Calu3 (cell line): ENCODE data around the gene TNFRSF21. TPM values are rescaled to one million over a fixed set of nuclear protein-coding genes. Genes with fewer than 3 reads are reported as not detected.

ENCODE experiments used
- BruUV-seq: library from RNA; stranded (reverse); fragments of 400-500 nt; replicated peaks from 2 replicates; lab custom pipeline; 2021; lab: Mats Ljungman, UMichigan
- CTCF ChIA-PET: fragments of 300-600 bp; sonication (Branson Sonifier 250); formaldehyde crosslinking; loops from one replicate; lab custom pipeline; 2022; ENCODE audit warnings: antibody characterized with exemption; lab: Charles Lee
- DNase-seq: peaks from one replicate; pipeline ENCODE4 v3.0.0; 2022
- H3K27ac Mint-ChIP-seq: one replicate; pipeline ENCODE4 v1.8.0; 2022; ENCODE audit warnings: mixed read lengths; ENCODE audit not compliant: unreplicated experiment
- H3K27me3 Mint-ChIP-seq: one replicate; pipeline ENCODE4 v1.8.0; 2022; ENCODE audit warnings: mixed read lengths; ENCODE audit not compliant: unreplicated experiment
- H3K36me3 Mint-ChIP-seq: one replicate; pipeline ENCODE4 v1.8.0; 2022; ENCODE audit warnings: mild to moderate bottlenecking, moderate library complexity, mixed read lengths; ENCODE audit not compliant: insufficient read depth, unreplicated experiment
- H3K4me1 Mint-ChIP-seq: one replicate; pipeline ENCODE4 v1.8.0; 2022; ENCODE audit warnings: mild to moderate bottlenecking, low read depth, mixed read lengths; ENCODE audit not compliant: unreplicated experiment
- H3K4me3 Mint-ChIP-seq: one replicate; pipeline ENCODE4 v1.8.0; 2022; ENCODE audit warnings: mild to moderate bottlenecking, low read depth, moderate library complexity, mixed read lengths; ENCODE audit not compliant: unreplicated experiment
- H3K9me3 Mint-ChIP-seq: one replicate; pipeline ENCODE4 v1.8.0; 2022; ENCODE audit warnings: low read depth, mixed read lengths; ENCODE audit not compliant: unreplicated experiment
- intact Hi-C: fragments of 100-400 bp; cut with micrococcal nuclease; formaldehyde crosslinking; loops from one replicate; pipeline ENCODE4 v1.10.0; 2022; ENCODE audit not compliant: unreplicated experiment
- total RNA-seq: library from RNA; stranded (reverse); gene quantifications from 2 replicates; pipeline ENCODE4 v1.2.3, GENCODE V29; 2022
- TF ChIP-seq, protein P1 (sequence below): fragments of 200-600 bp; IDR thresholded peaks from one replicate; pipeline ENCODE4 v1.8.0; 2022; ENCODE audit warnings: antibody characterized with exemption; ENCODE audit not compliant: unreplicated experiment

Gene TNFRSF21
- total RNA-seq, 1 experiment from 2014 or later = 255 TPM

DNA sequence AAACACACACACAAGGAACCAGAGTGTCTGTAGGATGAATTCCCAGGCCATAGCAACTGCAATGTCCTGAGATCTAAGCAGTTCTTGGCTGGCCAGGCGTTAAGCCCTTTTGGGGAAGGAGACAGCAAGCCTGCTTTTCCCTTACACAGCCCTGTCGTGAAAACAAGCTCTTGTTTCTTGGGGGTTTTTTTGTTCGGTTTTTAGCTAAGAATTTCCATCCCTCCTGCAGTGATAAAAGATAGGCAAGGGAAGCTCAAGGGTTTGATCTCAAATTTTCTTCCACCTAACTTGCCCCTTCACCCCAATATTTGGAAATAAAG lies 1.5 kb downstream of the TNFRSF21 start:
- peak overlapping the region; percentile 96 for H3K27ac Mint-ChIP-seq
- CTCF ChIA-PET = interaction anchor here (1.3 to 1.7 kb wide), 2 partner anchors 99 to 107 kb away, joined by 3 read pairs; no protein-coding TSS in a partner anchor
- TF ChIP-seq, protein P1, sequence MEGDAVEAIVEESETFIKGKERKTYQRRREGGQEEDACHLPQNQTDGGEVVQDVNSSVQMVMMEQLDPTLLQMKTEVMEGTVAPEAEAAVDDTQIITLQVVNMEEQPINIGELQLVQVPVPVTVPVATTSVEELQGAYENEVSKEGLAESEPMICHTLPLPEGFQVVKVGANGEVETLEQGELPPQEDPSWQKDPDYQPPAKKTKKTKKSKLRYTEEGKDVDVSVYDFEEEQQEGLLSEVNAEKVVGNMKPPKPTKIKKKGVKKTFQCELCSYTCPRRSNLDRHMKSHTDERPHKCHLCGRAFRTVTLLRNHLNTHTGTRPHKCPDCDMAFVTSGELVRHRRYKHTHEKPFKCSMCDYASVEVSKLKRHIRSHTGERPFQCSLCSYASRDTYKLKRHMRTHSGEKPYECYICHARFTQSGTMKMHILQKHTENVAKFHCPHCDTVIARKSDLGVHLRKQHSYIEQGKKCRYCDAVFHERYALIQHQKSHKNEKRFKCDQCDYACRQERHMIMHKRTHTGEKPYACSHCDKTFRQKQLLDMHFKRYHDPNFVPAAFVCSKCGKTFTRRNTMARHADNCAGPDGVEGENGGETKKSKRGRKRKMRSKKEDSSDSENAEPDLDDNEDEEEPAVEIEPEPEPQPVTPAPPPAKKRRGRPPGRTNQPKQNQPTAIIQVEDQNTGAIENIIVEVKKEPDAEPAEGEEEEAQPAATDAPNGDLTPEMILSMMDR = no peak
- H3K36me3 Mint-ChIP-seq = peaks cover 65% of the 10 kb centered on the region
- H3K4me3 Mint-ChIP-seq = peak overlapping the region; percentile 98
- intact Hi-C loops = loop anchor here (5.0 kb wide), 1 partner anchor 184 kb away; no protein-coding TSS in a partner anchor
- H3K27me3 Mint-ChIP-seq = no peaks in the 10 kb centered on the region
- BruUV-seq = no TSS peak
- no peak for DNase-seq
- H3K9me3 Mint-ChIP-seq = no peaks in the 10 kb centered on the region
- H3K4me1 Mint-ChIP-seq = peaks cover 42% of the 10 kb centered on the region

DNA sequence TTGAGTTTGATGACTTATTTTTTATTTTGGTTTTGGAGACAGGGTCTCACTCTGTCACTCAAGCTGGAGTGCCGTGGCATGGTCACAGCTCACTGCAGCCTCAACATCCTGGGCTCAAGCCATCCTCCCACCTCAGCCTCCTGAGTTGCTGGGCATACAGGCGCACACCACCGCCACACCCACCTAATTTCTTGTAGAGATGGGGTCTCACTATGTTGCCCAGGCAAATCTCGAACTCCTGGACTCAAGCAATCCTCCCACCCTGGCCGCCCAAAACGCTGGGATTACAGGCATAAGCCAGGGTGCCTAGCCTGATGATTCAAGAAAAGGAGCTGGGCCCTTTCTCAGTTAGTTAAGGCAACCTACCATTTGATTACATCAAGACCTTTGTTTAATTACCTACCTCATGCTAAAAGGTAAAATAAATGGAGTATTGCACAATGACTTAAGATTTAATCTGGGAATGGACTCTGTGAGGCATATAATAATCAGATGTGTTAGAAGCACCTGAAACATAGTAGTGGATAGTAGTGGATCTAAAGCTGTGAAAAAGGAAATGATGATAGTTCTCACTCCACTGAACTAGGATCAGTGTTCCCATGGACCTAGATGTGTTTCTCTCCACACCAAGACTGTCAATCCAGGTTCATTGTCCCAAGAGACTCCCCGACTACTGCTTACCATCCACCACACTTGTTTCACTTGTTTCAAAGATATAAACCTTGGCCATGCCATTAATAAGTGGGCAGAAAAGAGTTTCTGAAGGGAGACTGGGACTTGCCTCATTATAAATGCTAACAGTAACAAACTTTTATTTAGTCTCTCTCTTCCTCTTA lies 2.1 kb downstream of the TNFRSF21 start:
- H3K4me1 Mint-ChIP-seq = peaks cover 48% of the 10 kb centered on the region
- peaks cover 70% of the 10 kb centered on the region for H3K36me3 Mint-ChIP-seq
- H3K4me3 Mint-ChIP-seq = peak overlapping the region; percentile 98
- H3K9me3 Mint-ChIP-seq = no peaks in the 10 kb centered on the region
- H3K27ac Mint-ChIP-seq = peak overlapping the region; percentile 96
- H3K27me3 Mint-ChIP-seq = no peaks in the 10 kb centered on the region
- CTCF ChIA-PET = interaction anchor here (1.3 to 1.7 kb wide), 2 partner anchors 100 to 107 kb away, joined by 3 read pairs; no protein-coding TSS in a partner anchor
- TF ChIP-seq, protein P1 = no peak
- BruUV-seq = TSS peak; percentile 80
- intact Hi-C loops = loop anchor here (2.0 to 5.0 kb wide), 2 partner anchors 185 to 263 kb away; no protein-coding TSS in a partner anchor
- DNase-seq = no peak

DNA sequence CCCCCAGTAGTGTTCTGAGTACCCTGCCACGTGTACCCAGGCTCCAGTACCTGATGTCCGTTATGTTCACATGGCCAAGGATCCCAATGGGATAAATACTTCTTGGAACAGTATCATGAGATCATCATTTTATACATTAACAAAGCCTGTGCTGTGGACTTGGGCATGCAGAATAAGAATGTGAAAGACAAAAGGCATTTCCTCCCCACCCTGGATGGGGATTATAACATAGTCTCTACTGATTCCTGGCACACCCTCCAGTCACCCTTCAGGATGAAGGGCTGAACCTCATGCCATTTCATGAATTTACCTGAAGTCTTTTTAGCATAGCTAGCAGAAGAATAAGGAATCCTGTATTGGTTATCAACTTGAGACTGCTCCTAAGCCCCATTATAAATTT lies 2.8 kb downstream of the TNFRSF21 start:
- Mint-ChIP-seq H3K4me3 (peak overlapping the region; percentile 98), H3K36me3 (peaks cover 74% of the 10 kb centered on the region), H3K27me3 (no peaks in the 10 kb centered on the region), H3K27ac (peak overlapping the region; percentile 96), H3K4me1 (peaks cover 55% of the 10 kb centered on the region), H3K9me3 (no peaks in the 10 kb centered on the region)
- intact Hi-C loops = loop anchor here (2.0 to 5.0 kb wide), 2 partner anchors 185 to 262 kb away; no protein-coding TSS in a partner anchor
- DNase-seq = no peak
- CTCF ChIA-PET = interaction anchor here (1.0 to 1.7 kb wide), 3 partner anchors 108 to 212 kb away, joined by 3 to 4 read pairs (median 3); no protein-coding TSS in a partner anchor
- TF ChIP-seq, protein P1 = no peak
- no TSS peak for BruUV-seq

DNA sequence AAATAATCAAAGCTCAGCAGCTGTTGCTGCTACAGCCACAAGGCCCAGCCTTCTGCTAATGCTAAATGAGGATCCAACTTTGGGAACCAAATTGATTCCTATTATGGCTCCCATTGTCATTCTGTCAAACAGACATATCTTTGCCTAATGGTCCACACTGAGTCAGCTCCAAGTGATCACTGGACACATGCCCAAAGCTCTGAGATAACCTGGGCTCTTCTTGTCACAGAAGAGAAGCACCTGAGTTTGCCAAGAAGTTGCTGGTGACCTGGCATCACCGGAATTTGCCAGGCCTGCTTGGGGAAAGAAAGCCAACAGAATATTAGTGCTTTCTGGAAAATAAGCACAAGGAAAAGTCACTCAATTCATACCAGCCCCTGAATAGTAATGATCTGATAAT lies 5.8 kb downstream of the TNFRSF21 start:
- no TSS peak for BruUV-seq
- CTCF ChIA-PET = interaction anchor here (1.1 kb wide), 1 partner anchor 269 kb away, joined by 3 read pairs; no protein-coding TSS in a partner anchor
- no peak for DNase-seq
- Mint-ChIP-seq H3K36me3 (peaks cover 69% of the 10 kb centered on the region), H3K27ac (peak overlapping the region; percentile 49), H3K4me1 (peaks cover 70% of the 10 kb centered on the region), H3K27me3 (no peaks in the 10 kb centered on the region), H3K9me3 (no peaks in the 10 kb centered on the region), H3K4me3 (peak overlapping the region; percentile 98)
- TF ChIP-seq, protein P1 = no peak
- intact Hi-C loops = loop anchor here (5.0 kb wide), 2 partner anchors 57 to 117 kb away; no protein-coding TSS in a partner anchor
